ENCODE measurements around the gene RASGEF1B.

RASGEF1B gene

DNA sequence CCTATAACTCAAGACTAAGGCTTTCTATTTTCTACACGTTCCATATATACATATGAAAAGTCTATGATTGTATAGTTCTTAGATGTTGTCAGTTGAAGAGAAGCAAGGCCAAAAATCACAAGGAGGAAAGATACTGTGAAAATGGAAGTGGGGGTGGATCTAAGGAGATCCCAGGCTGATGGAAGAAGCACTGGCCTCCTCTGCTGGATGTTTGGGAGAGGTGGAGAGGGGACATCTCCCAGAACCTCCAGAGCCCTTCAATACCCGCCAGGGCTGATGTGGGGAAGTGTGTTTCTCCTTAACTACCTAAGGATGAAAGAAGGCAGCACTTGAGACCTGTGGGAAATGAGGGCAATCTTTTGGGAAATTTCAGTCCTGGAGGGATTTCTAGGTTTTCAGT lies 67.4 kb downstream of the RASGEF1B start:
- DNase-seq (ENCODE audit: extremely low read depth in 1 of 2, low read depth in 1 of 2): no peak

GRCh38 chr4:81399306-81400086 lies 72.2 kb downstream of the RASGEF1B start:
- no peak for DNase-seq (ENCODE audit: extremely low read depth in 1 of 2, low read depth in 1 of 2)

GRCh38 chr4:81398379-81398778 lies 73.3 kb downstream of the RASGEF1B start:
- DNase-seq (ENCODE audit: extremely low read depth in 1 of 2, low read depth in 1 of 2): no peak

DNA sequence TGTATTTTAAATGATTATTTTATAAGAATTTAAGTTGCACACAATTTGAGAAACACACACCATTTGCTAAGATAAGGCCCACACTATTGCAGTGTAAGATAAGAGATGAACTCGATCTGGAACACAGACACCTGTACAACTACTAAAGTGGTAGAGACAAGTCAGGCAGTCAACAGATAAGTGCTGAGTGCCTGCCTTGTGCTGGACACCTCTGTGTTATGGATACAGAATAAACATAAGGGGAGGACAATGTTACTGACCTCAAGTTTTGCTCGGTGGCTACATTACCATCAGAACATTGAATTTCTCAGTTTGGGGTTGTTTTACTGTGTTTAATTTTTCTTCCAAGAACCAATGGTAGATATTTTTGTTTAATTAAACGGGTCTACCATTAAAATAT lies 74.1 kb downstream of the RASGEF1B start:
- no peak for DNase-seq (ENCODE audit: extremely low read depth in 1 of 2, low read depth in 1 of 2)

GRCh38 chr4:81395239-81395638 lies 76.5 kb downstream of the RASGEF1B start:
- no peak for DNase-seq (ENCODE audit: extremely low read depth in 1 of 2, low read depth in 1 of 2)

DNA sequence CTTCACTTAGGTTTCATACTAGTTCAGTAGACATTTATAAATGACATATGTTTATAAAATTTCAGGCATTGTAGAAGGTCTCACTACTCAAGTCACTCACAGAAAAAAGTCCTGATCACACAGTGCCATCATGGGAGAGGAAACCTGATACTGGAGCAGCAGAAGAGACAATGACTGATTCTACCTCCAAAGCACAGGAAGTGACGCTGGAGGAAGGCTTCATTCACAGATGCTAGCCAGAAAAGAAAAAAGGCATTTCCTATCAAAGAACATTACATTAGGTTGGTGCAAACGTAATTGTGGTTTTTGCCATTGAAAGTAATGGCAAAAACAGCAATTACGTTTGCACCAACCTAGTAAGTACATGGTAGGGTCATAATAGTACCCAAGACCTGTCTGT lies 79.5 kb downstream of the RASGEF1B start:
- no peak for DNase-seq (ENCODE audit: extremely low read depth in 1 of 2, low read depth in 1 of 2)

- DNase-seq (ENCODE audit: extremely low read depth in 1 of 2, low read depth in 1 of 2): no peak
These were observed 82.0 kb downstream of the RASGEF1B start for GRCh38 chr4:81389720-81390119.

GRCh38 chr4:81380437-81380836 lies 91.3 kb downstream of the RASGEF1B start:
- no peak for DNase-seq (ENCODE audit: extremely low read depth in 1 of 2, low read depth in 1 of 2)

GRCh38 chr4:81378386-81378785 lies 93.3 kb downstream of the RASGEF1B start:
- DNase-seq (ENCODE audit: extremely low read depth in 1 of 2, low read depth in 1 of 2): no peak

DNA sequence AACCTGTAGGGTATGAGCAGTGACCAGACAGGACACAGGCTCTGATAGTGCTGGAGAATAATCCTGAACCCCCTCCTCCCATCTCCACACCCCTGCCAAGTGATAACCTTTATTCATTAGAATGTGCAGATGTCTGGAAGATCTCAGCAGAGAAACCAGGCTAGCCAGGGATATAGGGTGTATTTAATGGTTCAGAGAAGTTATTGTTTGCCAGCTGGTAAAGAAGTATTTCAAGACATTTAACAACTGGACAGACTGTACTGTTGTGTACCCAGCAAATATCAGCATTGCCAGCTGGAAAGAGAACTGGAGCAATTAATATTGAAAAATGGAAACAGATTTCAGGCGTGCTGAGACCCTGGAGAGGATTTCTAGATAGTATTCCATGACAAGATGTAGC lies 94.5 kb downstream of the RASGEF1B start:
- no peak for DNase-seq (ENCODE audit: extremely low read depth in 1 of 2, low read depth in 1 of 2)

DNA sequence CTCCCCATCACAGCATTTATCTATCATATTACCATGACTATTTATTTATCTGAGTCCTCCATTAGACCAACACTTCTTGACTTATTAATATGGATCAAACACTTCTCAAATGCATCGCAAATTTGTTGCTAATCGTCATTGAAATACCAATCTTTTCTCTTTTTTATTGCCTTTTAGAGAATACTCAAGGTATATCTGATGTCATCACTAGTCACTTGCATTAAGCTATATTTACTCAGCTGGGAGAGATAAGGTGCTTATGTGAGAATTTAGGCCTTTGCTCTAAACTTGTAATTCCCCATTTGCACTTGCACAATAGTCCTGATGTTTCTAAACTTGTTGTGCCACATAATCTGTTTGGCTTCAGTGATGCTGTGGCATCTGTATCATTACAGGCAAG lies 95.0 kb downstream of the RASGEF1B start:
- no peak for DNase-seq (ENCODE audit: extremely low read depth in 1 of 2, low read depth in 1 of 2)

Data from stimulated activated CD8-positive, alpha-beta memory T cell treated with anti-CD3 and anti-CD28 coated beads, Interleukin-7, amount 100 ng/mL, for 48 hours (primary cell).